ENCODE data around the gene SH3RF3.

The SH3RF3 gene

GRCh38 chr2:109141006-109141600 lies 12.1 kb downstream of the SH3RF3 start:
- no peak for DNase-seq

- no peak for DNase-seq
Measured at GRCh38 chr2:109141727-109142283, 12.8 kb downstream of the SH3RF3 start.

- no peak for DNase-seq
Measured at GRCh38 chr2:109142416-109143210, 13.6 kb downstream of the SH3RF3 start.

- no peak for DNase-seq
Measured at GRCh38 chr2:109143214-109144187, 14.5 kb downstream of the SH3RF3 start.

- no peak for DNase-seq
Measured at GRCh38 chr2:109144271-109144670, 15.3 kb downstream of the SH3RF3 start.

- no peak for DNase-seq
Measured at GRCh38 chr2:109144721-109145120, 15.7 kb downstream of the SH3RF3 start.

GRCh38 chr2:109145286-109145685 lies 16.3 kb downstream of the SH3RF3 start:
- no peak for DNase-seq

- DNase-seq, result no peak
Measured at GRCh38 chr2:109147405-109147804, 18.4 kb downstream of the SH3RF3 start.

GRCh38 chr2:109148117-109148746 lies 19.2 kb downstream of the SH3RF3 start:
- no peak for DNase-seq

GRCh38 chr2:109148991-109149645 lies 20.1 kb downstream of the SH3RF3 start:
- DNase-seq, result no peak

- no peak for DNase-seq
Measured at GRCh38 chr2:109150559-109150958, 21.6 kb downstream of the SH3RF3 start.

GRCh38 chr2:109151519-109151918 lies 22.5 kb downstream of the SH3RF3 start:
- no peak for DNase-seq

- no peak for DNase-seq
Measured at GRCh38 chr2:109153005-109153784, 24.2 kb downstream of the SH3RF3 start.

- no peak for DNase-seq
Measured at GRCh38 chr2:109153807-109154206, 24.8 kb downstream of the SH3RF3 start.

- DNase-seq, result no peak
Measured at GRCh38 chr2:109154226-109154625, 25.2 kb downstream of the SH3RF3 start.

GRCh38 chr2:109155553-109156451 lies 26.8 kb downstream of the SH3RF3 start:
- DNase-seq, result no peak

GRCh38 chr2:109157563-109158105 lies 28.6 kb downstream of the SH3RF3 start:
- no peak for DNase-seq

GRCh38 chr2:109158237-109158636 lies 29.2 kb downstream of the SH3RF3 start:
- no peak for DNase-seq

- DNase-seq, result no peak
Measured at GRCh38 chr2:109159096-109159495, 30.1 kb downstream of the SH3RF3 start.

All from NCI-H69 (cell line).